OCI-M1 (cell line): Measurements from ENCODE around the gene OR52N1.
A peak's percentile ranks its signal among the peaks of the same experiment; 100 is the strongest.

Experiments
- DNase-seq: peaks from one replicate; lab custom pipeline; 2025; lab: John Stamatoyannopoulos, UW

The OR52N1 gene

DNA sequence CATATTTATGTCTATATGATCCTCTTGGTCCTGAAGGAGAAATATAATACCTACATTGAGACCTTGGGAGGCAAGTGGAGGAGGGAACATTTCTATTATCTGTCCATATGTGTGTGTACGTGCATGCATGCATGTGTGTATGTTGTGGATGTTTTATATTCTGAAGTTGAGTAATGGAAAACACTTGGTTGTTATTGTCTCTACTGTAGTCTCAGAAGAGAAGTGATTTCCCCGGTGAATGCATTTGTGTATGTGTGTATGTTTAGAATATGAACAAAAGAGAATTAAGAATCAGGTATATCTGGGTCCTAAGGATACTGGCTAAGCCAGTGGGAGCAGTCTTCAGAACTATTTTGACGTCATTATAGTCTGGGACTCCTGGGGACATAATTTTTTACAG is at the start of gene OR52N1:
Gene OR52N1, minus strand, starts transcription at position 101 of the 400 bp plus-strand sequence. CDS start 2,449 bp downstream, outside the sequence.
- DNase-seq, result no peak

- DNase-seq, result no peak
Measured at GRCh38 chr11:5837695-5838094, 46.6 kb upstream of the OR52N1 start.

DNA sequence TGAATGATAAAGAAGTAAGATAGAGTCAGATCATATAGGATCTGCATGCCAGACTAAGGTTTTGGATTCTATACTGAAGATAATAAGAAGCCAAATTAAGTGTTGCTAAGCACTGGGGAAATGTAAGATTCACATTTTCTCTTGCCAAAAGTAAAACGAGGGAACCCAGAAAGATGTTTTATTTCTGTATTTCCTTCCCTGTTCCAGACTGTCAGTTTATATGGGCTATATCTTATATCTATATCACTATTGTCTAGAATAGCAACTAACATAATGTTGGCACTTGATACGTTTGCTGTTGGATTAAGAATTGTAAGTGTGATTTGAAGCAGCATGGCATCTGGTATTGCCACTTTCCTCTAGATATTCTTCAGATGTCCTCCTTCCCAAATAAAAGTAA is 42.4 kb upstream of the OR52N1 start:
- no peak for DNase-seq

- no peak for DNase-seq
Measured at GRCh38 chr11:5831196-5831829, 40.2 kb upstream of the OR52N1 start.

DNA sequence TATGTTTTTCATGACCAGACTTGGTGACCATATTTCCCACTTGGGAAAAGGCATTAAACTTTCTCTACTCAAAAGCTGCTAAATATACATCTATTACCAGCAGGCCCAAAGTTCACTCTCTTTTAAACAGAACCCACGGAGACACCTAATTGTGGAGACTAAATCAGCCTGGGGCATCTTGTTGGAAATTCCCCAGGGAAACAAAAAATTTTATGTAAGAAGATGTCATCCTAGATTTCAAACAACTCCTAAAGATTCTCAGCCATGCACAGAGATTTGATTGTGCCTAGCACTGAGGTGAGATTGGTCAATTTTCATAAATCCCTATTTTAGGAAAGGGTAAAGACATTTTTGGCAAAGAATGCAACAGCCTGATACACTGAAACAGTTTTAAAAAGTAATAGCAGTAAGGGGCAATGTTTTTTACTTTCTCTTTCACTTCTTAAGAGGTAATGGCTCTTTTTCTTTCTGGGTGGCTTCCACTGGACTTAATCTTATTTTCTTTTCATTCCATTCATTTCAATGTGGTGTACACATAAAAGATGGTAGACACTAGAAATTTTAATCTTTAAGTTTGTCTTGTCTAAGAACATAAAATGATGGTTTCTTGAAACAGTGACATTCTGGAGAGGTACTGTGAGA is 27.3 kb upstream of the OR52N1 start:
- peak; percentile 78 for DNase-seq

DNA sequence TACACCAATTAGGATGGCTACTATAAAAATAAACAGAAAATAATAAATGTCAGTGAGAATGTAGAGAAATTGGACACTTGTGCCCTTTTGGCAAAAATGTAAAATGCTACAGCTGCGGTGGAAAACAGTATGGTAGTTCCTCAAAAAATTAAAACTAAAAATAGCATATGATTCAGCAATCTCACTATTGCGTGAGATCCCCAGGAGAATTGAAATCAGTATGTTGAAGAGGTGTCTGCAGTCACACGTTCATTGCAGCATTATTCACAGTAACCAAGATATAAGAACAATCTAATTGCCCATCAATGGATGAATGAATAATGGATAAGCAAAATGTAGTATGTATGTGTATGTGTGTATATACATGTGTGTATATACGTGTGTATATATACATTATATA is 24.5 kb upstream of the OR52N1 start:
- DNase-seq, result peak; percentile 94

DNA sequence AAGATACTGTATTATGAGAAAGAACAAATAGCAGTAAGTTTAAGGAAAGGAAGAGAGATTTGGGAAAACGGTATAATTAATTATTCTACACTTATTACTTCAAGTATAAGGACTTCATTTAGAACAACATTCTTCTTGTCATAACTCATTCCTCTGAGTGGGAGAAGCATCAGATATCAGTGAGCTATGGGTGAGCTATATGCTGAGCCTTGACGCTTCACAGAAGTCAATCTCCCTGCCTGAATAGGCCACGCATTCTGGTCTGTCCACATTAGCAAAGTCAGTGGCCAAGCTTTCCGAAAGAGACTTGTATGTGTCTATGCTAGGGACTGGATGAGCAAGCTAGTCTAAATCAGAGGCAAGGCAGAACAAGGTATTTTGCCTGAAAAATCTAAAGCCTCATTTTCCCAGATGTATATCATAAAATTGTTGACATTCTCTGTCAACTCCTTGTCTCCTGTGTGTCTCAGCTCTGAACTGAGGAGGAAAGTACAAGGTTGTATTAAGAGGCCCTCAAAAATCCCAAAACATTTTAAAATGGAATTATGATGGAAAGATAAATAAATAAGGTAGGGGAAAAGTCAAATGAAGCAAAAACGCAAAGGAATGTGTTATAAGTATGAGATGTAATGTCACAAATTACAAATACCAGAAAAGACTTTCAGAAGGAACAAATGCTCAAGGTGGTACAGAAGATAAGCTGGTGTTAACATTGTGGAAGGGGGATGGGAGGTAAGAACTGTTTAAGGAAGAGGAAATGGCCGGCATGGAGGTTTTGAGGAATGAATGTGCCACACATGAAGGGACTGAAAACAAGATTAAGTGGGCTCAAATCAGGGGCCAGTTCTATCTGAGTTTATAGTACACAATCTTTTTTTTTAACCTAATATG is 19.1 kb upstream of the OR52N1 start:
- peak; percentile 94 for DNase-seq

DNA sequence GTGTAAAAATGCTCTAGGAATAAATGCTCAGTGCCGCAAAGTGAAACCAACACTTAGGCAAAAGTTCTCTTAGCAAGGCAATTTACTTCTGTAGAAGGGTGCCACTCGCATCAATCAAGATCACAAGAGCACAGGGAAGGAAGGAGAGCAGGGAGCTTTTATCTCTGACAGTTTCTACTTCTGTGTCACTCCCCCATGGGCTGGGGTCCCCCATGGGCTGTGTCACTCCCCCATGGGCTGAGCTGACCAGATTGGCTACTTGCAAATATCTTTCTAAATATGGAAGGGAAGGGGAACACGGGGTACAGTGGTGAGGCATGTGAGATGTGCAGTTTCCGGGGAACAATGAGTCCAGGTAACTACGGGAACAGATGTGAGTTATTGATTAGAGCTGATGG is 18.1 kb upstream of the OR52N1 start:
- DNase-seq, result no peak

DNA sequence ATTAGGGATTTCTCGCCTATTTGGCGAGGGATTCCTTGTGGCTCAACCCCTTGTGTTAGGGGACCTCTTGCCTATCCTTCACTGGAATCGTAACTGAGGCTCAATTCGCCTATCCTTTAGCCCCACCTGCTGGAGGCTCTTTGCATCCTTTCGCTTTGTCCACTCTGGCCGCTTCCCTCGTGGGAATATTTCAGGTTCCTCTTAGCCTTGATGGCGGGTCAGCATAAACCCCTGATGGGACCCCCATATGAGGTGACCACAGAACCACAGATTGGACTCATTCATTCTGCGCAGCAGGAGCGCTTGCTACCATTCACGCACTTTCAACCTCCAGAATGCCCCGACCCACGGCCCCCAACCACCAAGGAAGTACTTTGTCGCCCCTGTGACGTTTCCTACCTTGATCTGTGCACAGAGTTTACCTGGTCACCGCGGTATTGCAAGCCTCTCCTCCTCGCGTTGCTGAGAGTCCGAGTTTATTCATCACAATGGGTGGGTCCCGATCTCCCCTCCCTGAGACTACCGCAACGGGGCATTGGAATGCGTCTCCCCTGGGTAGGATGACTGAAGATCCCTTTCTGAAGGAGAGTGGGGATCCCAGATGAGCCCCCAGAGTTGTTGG is 17.5 kb upstream of the OR52N1 start, which contains the start of gene OR52N2:
Gene OR52N2, plus strand, starts transcription at position 425 of the 622 bp plus-strand sequence. CDS start 11,412 bp downstream, outside the sequence.
- peak; percentile 73 for DNase-seq

GRCh38 chr11:5807580-5807979 is 16.5 kb upstream of the OR52N1 start:
- DNase-seq, result no peak

GRCh38 chr11:5803982-5804381 is 12.9 kb upstream of the OR52N1 start:
- DNase-seq, result no peak

DNA sequence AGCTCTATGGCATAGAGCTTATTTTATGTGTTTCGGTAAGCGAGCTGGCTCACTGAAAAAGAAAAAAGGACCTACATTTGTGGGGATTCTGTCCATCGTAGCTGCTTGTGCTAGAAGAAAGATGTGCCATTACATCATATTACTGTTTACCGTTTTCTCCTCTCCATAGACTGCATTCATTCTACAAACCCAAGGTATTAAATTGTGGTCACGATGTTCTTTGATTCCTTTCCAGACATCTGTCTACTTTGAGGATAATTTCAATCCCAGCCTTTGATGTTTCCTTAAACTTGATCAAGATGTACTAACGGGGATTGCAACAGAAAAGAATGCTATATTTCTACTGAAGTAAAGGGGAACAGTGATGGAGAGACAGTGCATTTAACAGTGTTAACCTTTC is 5.5 kb upstream of the OR52N1 start:
- DNase-seq, result no peak

DNA sequence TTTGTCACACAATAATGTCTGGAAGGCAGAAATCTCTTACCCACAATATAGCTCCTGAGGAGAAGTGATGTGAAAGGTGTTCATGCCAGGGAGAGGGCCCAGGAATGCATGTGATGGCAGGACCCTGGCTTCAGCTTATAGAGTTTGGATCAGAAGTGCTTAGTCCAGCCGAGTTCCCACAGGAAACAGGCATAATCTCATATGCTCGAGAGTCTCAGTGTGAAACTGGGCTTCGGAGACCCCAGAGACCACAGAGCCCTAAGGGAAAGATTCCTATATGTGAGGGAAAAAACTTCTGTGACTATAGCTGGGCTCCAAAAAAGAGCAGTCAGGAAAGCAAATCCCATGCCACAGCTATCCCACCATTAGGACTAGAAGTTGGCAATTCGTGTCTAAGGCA is 7.8 kb downstream of the OR52N1 start, which contains the start of gene OR52N5:
Gene OR52N5, minus strand, starts transcription at position 101 of the 400 bp plus-strand sequence. CDS start 4,721 bp downstream, outside the sequence.
- DNase-seq, result no peak

- DNase-seq, result no peak
Measured at GRCh38 chr11:5767056-5767455, 24.0 kb downstream of the OR52N1 start.

GRCh38 chr11:5753943-5754342 is 37.1 kb downstream of the OR52N1 start, which contains the start of gene OR52N4:
TSS of gene OR52N4 (plus strand) at chr11:5754243. CDS start at chr11:5754741, 498 bp downstream.
- DNase-seq, result no peak

- no peak for DNase-seq
Measured at GRCh38 chr11:5749836-5750235, 41.2 kb downstream of the OR52N1 start.

GRCh38 chr11:5746614-5747013 is 44.5 kb downstream of the OR52N1 start:
- DNase-seq, result no peak

DNA sequence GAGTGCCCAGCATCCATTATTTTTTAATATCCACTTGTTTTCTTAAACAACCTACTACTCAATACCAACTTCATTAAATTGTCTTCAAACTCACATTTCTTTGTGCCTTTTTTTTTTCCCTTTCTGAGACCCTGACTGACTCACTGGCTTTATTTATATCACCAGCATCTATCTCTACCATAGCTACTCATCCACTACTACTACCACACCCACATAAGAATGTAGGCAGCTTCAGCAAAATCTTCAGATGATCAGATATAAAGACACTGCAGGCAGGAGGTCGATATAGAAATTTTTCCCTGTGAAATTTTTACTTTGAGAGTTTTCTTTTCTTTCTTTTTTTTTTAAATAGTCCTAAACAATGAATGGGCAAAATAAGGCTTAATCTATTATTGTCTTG is 52.6 kb downstream of the OR52N1 start:
- DNase-seq, result no peak

DNA sequence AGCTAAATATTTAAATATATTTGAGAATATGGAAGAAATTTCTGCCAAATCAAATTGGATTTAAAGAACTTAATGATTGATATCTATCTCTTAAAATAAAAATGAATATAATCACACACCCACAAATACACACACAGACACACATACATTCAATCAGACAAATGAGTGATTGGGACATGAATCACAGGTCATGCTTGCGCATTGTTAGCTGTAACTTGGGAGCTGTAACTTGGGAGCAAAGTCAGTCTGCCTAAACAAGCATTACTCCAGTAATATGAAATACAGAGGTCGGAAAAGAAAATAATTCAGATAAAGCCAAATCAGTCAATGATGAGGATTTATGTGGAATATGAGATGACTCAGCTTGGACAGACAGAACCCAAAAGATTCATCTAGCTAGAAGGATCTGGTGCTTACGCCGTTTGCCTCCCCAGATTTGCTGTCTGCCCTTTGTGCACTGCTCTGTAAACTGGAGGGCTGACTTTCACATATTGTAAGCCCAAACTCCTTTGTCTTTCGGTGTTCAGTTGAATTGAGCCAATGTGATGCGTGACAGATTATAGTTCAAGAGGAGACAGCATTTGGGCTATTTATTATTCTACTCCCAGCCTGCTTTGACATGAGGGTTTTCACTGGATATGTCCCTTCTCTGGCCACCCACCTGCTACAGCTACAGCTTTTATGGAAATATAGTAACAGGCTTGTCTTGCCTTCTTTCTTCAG is 53.2 kb downstream of the OR52N1 start:
- DNase-seq, result no peak

DNA sequence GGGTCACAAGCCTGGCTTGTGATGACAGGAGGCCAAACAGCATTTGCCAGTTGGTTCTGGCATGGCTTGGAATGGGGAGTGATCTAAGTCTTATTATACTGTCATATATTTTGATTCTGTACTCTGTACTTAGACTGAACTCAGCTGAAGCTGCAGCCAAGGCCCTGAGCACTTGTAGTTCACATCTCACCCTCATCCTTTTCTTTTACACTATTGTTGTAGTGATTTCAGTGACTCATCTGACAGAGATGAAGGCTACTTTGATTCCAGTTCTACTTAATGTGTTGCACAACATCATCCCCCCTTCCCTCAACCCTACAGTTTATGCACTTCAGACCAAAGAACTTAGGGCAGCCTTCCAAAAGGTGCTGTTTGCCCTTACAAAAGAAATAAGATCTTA is 54.0 kb downstream of the OR52N1 start:
- DNase-seq, result no peak
